HEK293 (cell line): Measurements from ENCODE around the gene AP5S1.
A peak's percentile ranks its signal among the peaks of the same experiment; 100 is the strongest.

Source experiments
- HOXA7 ChIP-seq: sonication (generic); formaldehyde crosslinking; IDR thresholded peaks from 2 replicates; pipeline ENCODE4 v1.8.1; 2022; ENCODE audit warnings: missing genetic modification reagents, borderline replicate concordance
- PRDM1 ChIP-seq: fragments of 450-650 bp; formaldehyde crosslinking; IDR thresholded peaks from 2 replicates; pipeline ENCODE4; 2016; ENCODE audit warnings: missing biosample characterization, missing genetic modification characterization
- SETDB1 ChIP-seq: IDR thresholded peaks from one replicate; pipeline ENCODE4 v1.6.1; 2017; ENCODE audit warnings: mild to moderate bottlenecking, low read length, moderate library complexity, mixed read lengths; ENCODE audit not compliant: insufficient read length
- YY1 ChIP-seq: fragments of 450-650 bp; formaldehyde crosslinking; IDR thresholded peaks from 2 replicates; pipeline ENCODE4 v1.5.1; 2018; ENCODE audit warnings: missing biosample characterization, missing genetic modification characterization
- ZBTB20 ChIP-seq: fragments of 450-650 bp; formaldehyde crosslinking; IDR thresholded peaks from 2 replicates; pipeline ENCODE4 v1.5.1; 2016; ENCODE audit warnings: missing biosample characterization, missing genetic modification characterization
- ZEB2 ChIP-seq: fragments of 450-650 bp; formaldehyde crosslinking; IDR thresholded peaks from 2 replicates; pipeline ENCODE4 v1.5.1; 2016; ENCODE audit warnings: missing biosample characterization, missing genetic modification characterization
- ZFP37 ChIP-seq: fragments of 450-650 bp; formaldehyde crosslinking; IDR thresholded peaks from 2 replicates; pipeline ENCODE4 v1.5.1; 2016; ENCODE audit warnings: missing biosample characterization, missing genetic modification characterization
- ZNF10 ChIP-seq: fragments of 450-650 bp; formaldehyde crosslinking; IDR thresholded peaks from 2 replicates; pipeline ENCODE4 v1.5.1; 2017; ENCODE audit warnings: missing biosample characterization, missing genetic modification characterization
- ZNF132 ChIP-seq: fragments of 450-650 bp; formaldehyde crosslinking; IDR thresholded peaks from 2 replicates; pipeline ENCODE4 v1.5.1; 2017; ENCODE audit warnings: missing biosample characterization, missing genetic modification characterization, borderline replicate concordance
- ZNF391 ChIP-seq: fragments of 450-650 bp; formaldehyde crosslinking; IDR thresholded peaks from 2 replicates; pipeline ENCODE4 v1.5.1; 2016; ENCODE audit warnings: low read depth, missing biosample characterization, missing genetic modification characterization, borderline replicate concordance
- ZNF449 ChIP-seq: fragments of 450-650 bp; formaldehyde crosslinking; IDR thresholded peaks from 2 replicates; pipeline ENCODE4 v1.5.1; 2017; ENCODE audit warnings: missing biosample characterization, mild to moderate bottlenecking, missing genetic modification characterization, moderate library complexity
- ZNF548 ChIP-seq: fragments of 450-650 bp; formaldehyde crosslinking; IDR thresholded peaks from 2 replicates; pipeline ENCODE4 v1.5.1; 2016; ENCODE audit warnings: missing biosample characterization, missing genetic modification characterization
- ZNF558 ChIP-seq: fragments of 450-650 bp; formaldehyde crosslinking; IDR thresholded peaks from 2 replicates; pipeline ENCODE4 v1.5.1; 2016; ENCODE audit warnings: missing biosample characterization, missing genetic modification characterization
- ZNF580 ChIP-seq: fragments of 450-650 bp; formaldehyde crosslinking; IDR thresholded peaks from 2 replicates; pipeline ENCODE4 v1.5.1; 2016; ENCODE audit warnings: missing biosample characterization, missing genetic modification characterization
- ZNF585B ChIP-seq: fragments of 450-650 bp; formaldehyde crosslinking; IDR thresholded peaks from 2 replicates; pipeline ENCODE4 v1.5.1; 2016; ENCODE audit warnings: missing biosample characterization, missing genetic modification characterization
- ZNF600 ChIP-seq: fragments of 450-650 bp; formaldehyde crosslinking; IDR thresholded peaks from 2 replicates; pipeline ENCODE4 v1.5.1; 2016; ENCODE audit warnings: missing biosample characterization, missing genetic modification characterization
- ZNF610 ChIP-seq: fragments of 450-650 bp; formaldehyde crosslinking; IDR thresholded peaks from 2 replicates; pipeline ENCODE4 v1.5.1; 2016; ENCODE audit warnings: missing biosample characterization, missing genetic modification characterization, borderline replicate concordance
- ZNF664 ChIP-seq: fragments of 450-650 bp; formaldehyde crosslinking; IDR thresholded peaks from 2 replicates; pipeline ENCODE4 v1.5.1; 2016; ENCODE audit warnings: missing biosample characterization, missing genetic modification characterization
- ZNF670 ChIP-seq: fragments of 450-650 bp; formaldehyde crosslinking; IDR thresholded peaks from 2 replicates; pipeline ENCODE4 v1.5.1; 2016; ENCODE audit warnings: missing biosample characterization, missing genetic modification characterization, low read depth
- ZNF791 ChIP-seq: fragments of 450-650 bp; formaldehyde crosslinking; IDR thresholded peaks from 2 replicates; pipeline ENCODE4 v1.5.1; 2016; ENCODE audit warnings: missing biosample characterization, missing genetic modification characterization
- TF ChIP-seq, protein P1 (sequence below): fragments of 450-650 bp; formaldehyde crosslinking; IDR thresholded peaks from 2 replicates; pipeline ENCODE4 v1.5.1; 2016; ENCODE audit warnings: missing biosample characterization, missing genetic modification characterization
- TF ChIP-seq, protein P2 (sequence below): fragments of 450-650 bp; formaldehyde crosslinking; IDR thresholded peaks from 2 replicates; pipeline ENCODE4 v1.5.1; 2016; ENCODE audit warnings: missing biosample characterization, missing genetic modification characterization, borderline replicate concordance
- TF ChIP-seq, protein P3 (sequence below): IDR thresholded peaks from 2 replicates; pipeline ENCODE4 v1.6.1; 2011; ENCODE audit warnings: mild to moderate bottlenecking, low read depth, low read length, borderline replicate concordance
- TF ChIP-seq, protein P4 (sequence below): fragments of 450-650 bp; formaldehyde crosslinking; IDR thresholded peaks from 2 replicates; pipeline ENCODE4 v1.5.1; 2016; ENCODE audit warnings: missing biosample characterization, missing genetic modification characterization
- TF ChIP-seq, protein P5 (sequence below): fragments of 450-650 bp; IDR thresholded peaks from 2 replicates; pipeline ENCODE4 v1.5.1; 2018; ENCODE audit warnings: missing biosample characterization, mild to moderate bottlenecking, missing genetic modification characterization

Gene AP5S1

GRCh38 chr20:3788685-3789155 is 31.6 kb upstream of the AP5S1 start (continued):
- TF ChIP-seq ZNF132 (tag by site-specific recombination) (no peak), ZNF580 (tag by site-specific recombination) (no peak), SETDB1 (no peak), ZNF449 (no peak), PRDM1 (tag by site-specific recombination) (peak; percentile 99), ZEB2 (peak; percentile 61), ZFP37 (tag by site-specific recombination) (0 out of 2 replicates have a peak, but pooled peaks have one; percentile 28), ZNF664 (tag by site-specific recombination) (no peak), ZNF558 (tag by site-specific recombination) (peak; percentile 19; the same call in 1 of the 2 replicates), ZNF585B (no peak), ZBTB20 (tag by site-specific recombination) (no peak), ZNF548 (tag by site-specific recombination) (no peak), HOXA7 (CRISPR knock-in tag) (no peak), ZNF670 (tag by site-specific recombination) (0 out of 2 replicates have a peak, but pooled peaks have one; percentile 27), ZNF10 (tag by site-specific recombination) (no peak), ZNF610 (tag by site-specific recombination) (no peak), YY1 (tag by site-specific recombination) (no peak), ZNF791 (tag by site-specific recombination) (no peak), ZNF600 (peak; percentile 33; the same call in 1 of the 2 replicates), ZNF391 (tag by site-specific recombination) (no peak)
- TF ChIP-seq, protein P1, sequence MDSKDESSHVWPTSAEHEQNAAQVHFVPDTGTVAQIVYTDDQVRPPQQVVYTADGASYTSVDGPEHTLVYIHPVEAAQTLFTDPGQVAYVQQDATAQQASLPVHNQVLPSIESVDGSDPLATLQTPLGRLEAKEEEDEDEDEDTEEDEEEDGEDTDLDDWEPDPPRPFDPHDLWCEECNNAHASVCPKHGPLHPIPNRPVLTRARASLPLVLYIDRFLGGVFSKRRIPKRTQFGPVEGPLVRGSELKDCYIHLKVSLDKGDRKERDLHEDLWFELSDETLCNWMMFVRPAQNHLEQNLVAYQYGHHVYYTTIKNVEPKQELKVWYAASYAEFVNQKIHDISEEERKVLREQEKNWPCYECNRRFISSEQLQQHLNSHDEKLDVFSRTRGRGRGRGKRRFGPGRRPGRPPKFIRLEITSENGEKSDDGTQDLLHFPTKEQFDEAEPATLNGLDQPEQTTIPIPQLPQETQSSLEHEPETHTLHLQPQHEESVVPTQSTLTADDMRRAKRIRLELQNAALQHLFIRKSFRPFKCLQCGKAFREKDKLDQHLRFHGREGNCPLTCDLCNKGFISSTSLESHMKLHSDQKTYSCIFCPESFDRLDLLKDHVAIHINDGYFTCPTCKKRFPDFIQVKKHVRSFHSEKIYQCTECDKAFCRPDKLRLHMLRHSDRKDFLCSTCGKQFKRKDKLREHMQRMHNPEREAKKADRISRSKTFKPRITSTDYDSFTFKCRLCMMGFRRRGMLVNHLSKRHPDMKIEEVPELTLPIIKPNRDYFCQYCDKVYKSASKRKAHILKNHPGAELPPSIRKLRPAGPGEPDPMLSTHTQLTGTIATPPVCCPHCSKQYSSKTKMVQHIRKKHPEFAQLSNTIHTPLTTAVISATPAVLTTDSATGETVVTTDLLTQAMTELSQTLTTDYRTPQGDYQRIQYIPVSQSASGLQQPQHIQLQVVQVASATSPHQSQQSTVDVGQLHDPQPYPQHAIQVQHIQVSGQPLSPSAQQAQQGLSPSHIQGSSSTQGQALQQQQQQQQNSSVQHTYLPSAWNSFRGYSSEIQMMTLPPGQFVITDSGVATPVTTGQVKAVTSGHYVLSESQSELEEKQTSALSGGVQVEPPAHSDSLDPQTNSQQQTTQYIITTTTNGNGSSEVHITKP, result peak; percentile 63
- TF ChIP-seq, protein P2, sequence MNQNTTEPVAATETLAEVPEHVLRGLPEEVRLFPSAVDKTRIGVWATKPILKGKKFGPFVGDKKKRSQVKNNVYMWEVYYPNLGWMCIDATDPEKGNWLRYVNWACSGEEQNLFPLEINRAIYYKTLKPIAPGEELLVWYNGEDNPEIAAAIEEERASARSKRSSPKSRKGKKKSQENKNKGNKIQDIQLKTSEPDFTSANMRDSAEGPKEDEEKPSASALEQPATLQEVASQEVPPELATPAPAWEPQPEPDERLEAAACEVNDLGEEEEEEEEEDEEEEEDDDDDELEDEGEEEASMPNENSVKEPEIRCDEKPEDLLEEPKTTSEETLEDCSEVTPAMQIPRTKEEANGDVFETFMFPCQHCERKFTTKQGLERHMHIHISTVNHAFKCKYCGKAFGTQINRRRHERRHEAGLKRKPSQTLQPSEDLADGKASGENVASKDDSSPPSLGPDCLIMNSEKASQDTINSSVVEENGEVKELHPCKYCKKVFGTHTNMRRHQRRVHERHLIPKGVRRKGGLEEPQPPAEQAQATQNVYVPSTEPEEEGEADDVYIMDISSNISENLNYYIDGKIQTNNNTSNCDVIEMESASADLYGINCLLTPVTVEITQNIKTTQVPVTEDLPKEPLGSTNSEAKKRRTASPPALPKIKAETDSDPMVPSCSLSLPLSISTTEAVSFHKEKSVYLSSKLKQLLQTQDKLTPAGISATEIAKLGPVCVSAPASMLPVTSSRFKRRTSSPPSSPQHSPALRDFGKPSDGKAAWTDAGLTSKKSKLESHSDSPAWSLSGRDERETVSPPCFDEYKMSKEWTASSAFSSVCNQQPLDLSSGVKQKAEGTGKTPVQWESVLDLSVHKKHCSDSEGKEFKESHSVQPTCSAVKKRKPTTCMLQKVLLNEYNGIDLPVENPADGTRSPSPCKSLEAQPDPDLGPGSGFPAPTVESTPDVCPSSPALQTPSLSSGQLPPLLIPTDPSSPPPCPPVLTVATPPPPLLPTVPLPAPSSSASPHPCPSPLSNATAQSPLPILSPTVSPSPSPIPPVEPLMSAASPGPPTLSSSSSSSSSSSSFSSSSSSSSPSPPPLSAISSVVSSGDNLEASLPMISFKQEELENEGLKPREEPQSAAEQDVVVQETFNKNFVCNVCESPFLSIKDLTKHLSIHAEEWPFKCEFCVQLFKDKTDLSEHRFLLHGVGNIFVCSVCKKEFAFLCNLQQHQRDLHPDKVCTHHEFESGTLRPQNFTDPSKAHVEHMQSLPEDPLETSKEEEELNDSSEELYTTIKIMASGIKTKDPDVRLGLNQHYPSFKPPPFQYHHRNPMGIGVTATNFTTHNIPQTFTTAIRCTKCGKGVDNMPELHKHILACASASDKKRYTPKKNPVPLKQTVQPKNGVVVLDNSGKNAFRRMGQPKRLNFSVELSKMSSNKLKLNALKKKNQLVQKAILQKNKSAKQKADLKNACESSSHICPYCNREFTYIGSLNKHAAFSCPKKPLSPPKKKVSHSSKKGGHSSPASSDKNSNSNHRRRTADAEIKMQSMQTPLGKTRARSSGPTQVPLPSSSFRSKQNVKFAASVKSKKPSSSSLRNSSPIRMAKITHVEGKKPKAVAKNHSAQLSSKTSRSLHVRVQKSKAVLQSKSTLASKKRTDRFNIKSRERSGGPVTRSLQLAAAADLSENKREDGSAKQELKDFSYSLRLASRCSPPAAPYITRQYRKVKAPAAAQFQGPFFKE (tag by site-specific recombination), result no peak
- TF ChIP-seq, protein P3, sequence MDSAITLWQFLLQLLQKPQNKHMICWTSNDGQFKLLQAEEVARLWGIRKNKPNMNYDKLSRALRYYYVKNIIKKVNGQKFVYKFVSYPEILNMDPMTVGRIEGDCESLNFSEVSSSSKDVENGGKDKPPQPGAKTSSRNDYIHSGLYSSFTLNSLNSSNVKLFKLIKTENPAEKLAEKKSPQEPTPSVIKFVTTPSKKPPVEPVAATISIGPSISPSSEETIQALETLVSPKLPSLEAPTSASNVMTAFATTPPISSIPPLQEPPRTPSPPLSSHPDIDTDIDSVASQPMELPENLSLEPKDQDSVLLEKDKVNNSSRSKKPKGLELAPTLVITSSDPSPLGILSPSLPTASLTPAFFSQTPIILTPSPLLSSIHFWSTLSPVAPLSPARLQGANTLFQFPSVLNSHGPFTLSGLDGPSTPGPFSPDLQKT, result no peak
- TF ChIP-seq, protein P4, sequence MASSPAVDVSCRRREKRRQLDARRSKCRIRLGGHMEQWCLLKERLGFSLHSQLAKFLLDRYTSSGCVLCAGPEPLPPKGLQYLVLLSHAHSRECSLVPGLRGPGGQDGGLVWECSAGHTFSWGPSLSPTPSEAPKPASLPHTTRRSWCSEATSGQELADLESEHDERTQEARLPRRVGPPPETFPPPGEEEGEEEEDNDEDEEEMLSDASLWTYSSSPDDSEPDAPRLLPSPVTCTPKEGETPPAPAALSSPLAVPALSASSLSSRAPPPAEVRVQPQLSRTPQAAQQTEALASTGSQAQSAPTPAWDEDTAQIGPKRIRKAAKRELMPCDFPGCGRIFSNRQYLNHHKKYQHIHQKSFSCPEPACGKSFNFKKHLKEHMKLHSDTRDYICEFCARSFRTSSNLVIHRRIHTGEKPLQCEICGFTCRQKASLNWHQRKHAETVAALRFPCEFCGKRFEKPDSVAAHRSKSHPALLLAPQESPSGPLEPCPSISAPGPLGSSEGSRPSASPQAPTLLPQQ (tag by site-specific recombination), result peak; percentile 65
- TF ChIP-seq, protein P5, sequence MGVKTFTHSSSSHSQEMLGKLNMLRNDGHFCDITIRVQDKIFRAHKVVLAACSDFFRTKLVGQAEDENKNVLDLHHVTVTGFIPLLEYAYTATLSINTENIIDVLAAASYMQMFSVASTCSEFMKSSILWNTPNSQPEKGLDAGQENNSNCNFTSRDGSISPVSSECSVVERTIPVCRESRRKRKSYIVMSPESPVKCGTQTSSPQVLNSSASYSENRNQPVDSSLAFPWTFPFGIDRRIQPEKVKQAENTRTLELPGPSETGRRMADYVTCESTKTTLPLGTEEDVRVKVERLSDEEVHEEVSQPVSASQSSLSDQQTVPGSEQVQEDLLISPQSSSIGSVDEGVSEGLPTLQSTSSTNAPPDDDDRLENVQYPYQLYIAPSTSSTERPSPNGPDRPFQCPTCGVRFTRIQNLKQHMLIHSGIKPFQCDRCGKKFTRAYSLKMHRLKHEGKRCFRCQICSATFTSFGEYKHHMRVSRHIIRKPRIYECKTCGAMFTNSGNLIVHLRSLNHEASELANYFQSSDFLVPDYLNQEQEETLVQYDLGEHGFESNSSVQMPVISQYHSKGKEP (tag by site-specific recombination), result no peak
